ENCODE measurements around the gene PCK1.

The PCK1 gene

GRCh38 chr20:57586943-57587277, 26.0 kb downstream of the PCK1 start:
- Histone ChIP-seq H3K27ac (ENCODE audit: low read depth, low read length) (no peak overlapping the region), H3K9me3 (ENCODE audit: control insufficient read depth, insufficient read depth, low read length) (no peaks in the 10 kb centered on the region), H3K36me3 (ENCODE audit: control insufficient read depth, low read length) (no peaks in the 10 kb centered on the region), H3K4me1 (ENCODE audit: control insufficient read depth, low read length) (no peaks in the 10 kb centered on the region), H3K9me2 (replicated peaks; ENCODE audit: control insufficient read depth, low read length) (no peaks in the 10 kb centered on the region), H3K27me3 (ENCODE audit: control insufficient read depth, low read length) (peaks cover 43% of the 10 kb centered on the region), H3K4me2 (ENCODE audit: low read length) (no peak overlapping the region), H4K20me1 (ENCODE audit: control insufficient read depth, insufficient read depth, low read depth, low read length) (no peaks in the 10 kb centered on the region), H3F3A (ENCODE audit: control insufficient read depth, insufficient read depth) (no peaks in the 10 kb centered on the region), H3K4me3 (ENCODE audit: low read length) (no peak overlapping the region), H3K79me2 (ENCODE audit: control insufficient read depth, low read length) (no peaks in the 10 kb centered on the region)
- no peak for TF ChIP-seq EZH2phosphoT487 (IDR thresholded peaks at IDR 0.05; ENCODE audit: borderline replicate concordance, low read length)
- no peak for TF ChIP-seq CTCF (IDR thresholded peaks at IDR 0.05; ENCODE audit: low read depth, low read length, poor library complexity, severe bottlenecking)

- no peak overlapping the region for H3K4me2 ChIP-seq (ENCODE audit: low read length)
- TF ChIP-seq EZH2phosphoT487 (IDR thresholded peaks at IDR 0.05; ENCODE audit: borderline replicate concordance, low read length) (no peak), CTCF (IDR thresholded peaks at IDR 0.05; ENCODE audit: low read depth, low read length, poor library complexity, severe bottlenecking) (no peak)
- peaks cover 43% of the 10 kb centered on the region for H3K27me3 ChIP-seq (ENCODE audit: control insufficient read depth, low read length)
- no peaks in the 10 kb centered on the region for H4K20me1 ChIP-seq (ENCODE audit: control insufficient read depth, insufficient read depth, low read depth, low read length)
- H3K79me2 ChIP-seq (ENCODE audit: control insufficient read depth, low read length): no peaks in the 10 kb centered on the region
- no peaks in the 10 kb centered on the region for H3K36me3 ChIP-seq (ENCODE audit: control insufficient read depth, low read length)
- no peak overlapping the region for H3K27ac ChIP-seq (ENCODE audit: low read depth, low read length)
- H3K9me3 ChIP-seq (ENCODE audit: control insufficient read depth, insufficient read depth, low read length): no peaks in the 10 kb centered on the region
- H3K4me1 ChIP-seq (ENCODE audit: control insufficient read depth, low read length): no peaks in the 10 kb centered on the region
- H3K9me2 ChIP-seq (replicated peaks; ENCODE audit: control insufficient read depth, low read length): no peaks in the 10 kb centered on the region
- no peak overlapping the region for H3K4me3 ChIP-seq (ENCODE audit: low read length)
- no peaks in the 10 kb centered on the region for H3F3A ChIP-seq (ENCODE audit: control insufficient read depth, insufficient read depth)
Measured at GRCh38 chr20:57587278-57587988, 26.5 kb downstream of the PCK1 start.

GRCh38 chr20:57587989-57588377, 27.1 kb downstream of the PCK1 start:
- Histone ChIP-seq H3K4me1 (ENCODE audit: control insufficient read depth, low read length) (peaks cover 1% of the 10 kb centered on the region), H3K36me3 (ENCODE audit: control insufficient read depth, low read length) (no peaks in the 10 kb centered on the region), H3K27ac (ENCODE audit: low read depth, low read length) (no peak overlapping the region), H3K9me2 (replicated peaks; ENCODE audit: control insufficient read depth, low read length) (no peaks in the 10 kb centered on the region), H3K27me3 (ENCODE audit: control insufficient read depth, low read length) (peaks cover 42% of the 10 kb centered on the region), H3F3A (ENCODE audit: control insufficient read depth, insufficient read depth) (no peaks in the 10 kb centered on the region), H3K79me2 (ENCODE audit: control insufficient read depth, low read length) (no peaks in the 10 kb centered on the region), H3K4me3 (ENCODE audit: low read length) (no peak overlapping the region), H3K4me2 (ENCODE audit: low read length) (no peak overlapping the region), H3K9me3 (ENCODE audit: control insufficient read depth, insufficient read depth, low read length) (no peaks in the 10 kb centered on the region), H4K20me1 (ENCODE audit: control insufficient read depth, insufficient read depth, low read depth, low read length) (no peaks in the 10 kb centered on the region)
- TF ChIP-seq CTCF (IDR thresholded peaks at IDR 0.05; ENCODE audit: low read depth, low read length, poor library complexity, severe bottlenecking): no peak
- TF ChIP-seq EZH2phosphoT487 (IDR thresholded peaks at IDR 0.05; ENCODE audit: borderline replicate concordance, low read length): no peak

All from DOHH2 (cell line).